ENCODE data around the gene PRDM8.

PRDM8 gene

DNA sequence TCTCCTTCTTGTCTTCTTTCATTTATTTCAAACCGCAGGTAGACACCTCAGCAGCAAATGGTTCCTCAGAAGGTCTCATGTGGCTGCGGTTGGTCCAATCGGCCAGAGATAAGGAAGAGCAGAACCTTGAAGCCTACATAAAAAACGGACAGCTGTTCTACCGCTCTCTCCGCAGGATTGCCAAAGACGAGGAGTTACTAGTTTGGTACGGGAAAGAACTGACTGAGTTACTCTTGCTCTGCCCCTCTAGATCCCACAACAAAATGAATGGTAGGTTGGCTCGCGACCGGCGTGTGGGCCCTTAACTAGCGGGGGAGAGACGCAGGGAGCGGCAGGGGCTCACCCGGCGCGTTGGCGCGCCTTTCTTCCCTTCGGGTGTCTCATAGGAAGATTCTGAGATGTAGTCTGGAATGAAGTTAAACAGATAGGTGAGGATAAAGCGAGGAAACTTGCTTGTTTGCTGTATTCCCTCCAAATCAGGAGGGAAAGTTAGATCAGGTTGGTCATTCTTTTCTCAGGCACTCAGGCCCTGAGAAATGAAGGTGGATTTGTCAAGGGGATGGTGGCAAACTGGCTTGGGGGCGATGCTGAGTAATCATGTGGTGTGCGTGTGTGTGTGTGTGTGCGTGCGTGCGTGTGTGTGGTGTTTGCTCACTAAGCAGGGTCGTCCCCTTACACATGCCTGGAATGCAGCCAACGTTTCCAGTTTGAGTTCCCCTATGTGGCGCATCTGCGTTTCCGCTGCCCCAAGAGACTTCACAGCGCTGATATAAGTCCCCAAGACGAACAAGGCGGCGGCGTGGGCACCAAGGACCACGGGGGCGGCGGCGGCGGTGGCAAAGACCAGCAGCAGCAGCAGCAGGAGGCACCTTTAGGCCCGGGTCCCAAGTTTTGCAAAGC is 4.2 kb downstream of the PRDM8 start:
- peak; percentile 54 for DNase-seq (ENCODE audit: low read depth)

DNA sequence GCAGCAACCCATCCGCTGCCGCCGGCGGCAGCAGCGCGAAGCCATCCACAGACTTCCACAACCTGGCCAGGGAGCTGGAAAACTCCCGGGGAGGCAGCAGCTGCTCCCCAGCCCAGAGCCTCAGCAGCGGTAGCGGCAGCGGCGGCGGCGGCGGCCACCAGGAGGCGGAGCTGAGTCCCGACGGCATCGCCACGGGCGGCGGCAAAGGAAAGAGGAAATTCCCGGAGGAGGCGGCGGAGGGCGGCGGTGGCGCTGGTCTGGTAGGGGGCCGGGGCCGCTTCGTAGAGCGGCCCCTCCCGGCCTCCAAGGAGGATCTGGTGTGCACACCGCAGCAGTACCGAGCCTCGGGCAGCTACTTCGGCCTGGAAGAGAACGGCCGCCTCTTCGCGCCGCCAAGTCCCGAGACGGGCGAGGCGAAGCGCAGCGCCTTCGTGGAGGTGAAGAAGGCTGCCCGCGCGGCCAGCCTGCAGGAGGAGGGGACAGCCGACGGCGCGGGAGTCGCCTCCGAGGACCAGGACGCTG is 4.9 kb downstream of the PRDM8 start:
- DNase-seq (ENCODE audit: low read depth) = peak; percentile 72

DNA sequence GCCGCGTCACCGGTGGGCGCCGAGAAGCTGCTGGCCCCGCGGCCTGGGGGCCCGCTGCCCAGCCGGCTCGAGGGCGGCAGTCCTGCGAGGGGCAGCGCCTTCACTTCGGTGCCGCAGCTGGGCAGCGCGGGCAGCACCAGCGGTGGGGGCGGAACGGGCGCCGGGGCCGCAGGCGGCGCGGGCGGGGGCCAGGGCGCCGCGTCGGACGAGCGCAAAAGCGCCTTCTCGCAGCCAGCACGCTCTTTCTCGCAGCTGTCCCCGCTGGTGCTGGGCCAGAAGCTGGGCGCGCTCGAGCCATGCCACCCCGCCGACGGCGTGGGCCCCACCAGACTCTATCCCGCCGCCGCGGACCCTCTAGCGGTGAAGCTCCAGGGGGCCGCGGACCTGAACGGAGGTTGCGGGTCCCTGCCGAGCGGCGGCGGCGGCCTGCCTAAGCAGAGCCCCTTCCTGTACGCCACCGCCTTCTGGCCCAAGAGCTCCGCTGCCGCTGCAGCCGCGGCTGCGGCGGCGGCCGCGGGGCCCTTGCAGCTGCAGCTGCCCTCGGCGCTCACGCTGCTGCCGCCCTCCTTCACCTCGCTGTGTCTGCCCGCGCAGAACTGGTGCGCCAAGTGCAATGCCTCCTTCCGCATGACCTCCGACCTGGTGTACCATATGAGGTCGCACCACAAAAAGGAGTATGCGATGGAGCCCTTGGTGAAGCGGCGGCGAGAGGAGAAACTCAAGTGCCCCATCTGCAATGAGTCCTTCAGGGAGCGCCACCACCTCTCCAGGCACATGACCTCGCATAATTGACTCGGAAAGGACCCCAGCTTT is 5.6 kb downstream of the PRDM8 start:
- peak; percentile 36 for DNase-seq (ENCODE audit: low read depth)

DNA sequence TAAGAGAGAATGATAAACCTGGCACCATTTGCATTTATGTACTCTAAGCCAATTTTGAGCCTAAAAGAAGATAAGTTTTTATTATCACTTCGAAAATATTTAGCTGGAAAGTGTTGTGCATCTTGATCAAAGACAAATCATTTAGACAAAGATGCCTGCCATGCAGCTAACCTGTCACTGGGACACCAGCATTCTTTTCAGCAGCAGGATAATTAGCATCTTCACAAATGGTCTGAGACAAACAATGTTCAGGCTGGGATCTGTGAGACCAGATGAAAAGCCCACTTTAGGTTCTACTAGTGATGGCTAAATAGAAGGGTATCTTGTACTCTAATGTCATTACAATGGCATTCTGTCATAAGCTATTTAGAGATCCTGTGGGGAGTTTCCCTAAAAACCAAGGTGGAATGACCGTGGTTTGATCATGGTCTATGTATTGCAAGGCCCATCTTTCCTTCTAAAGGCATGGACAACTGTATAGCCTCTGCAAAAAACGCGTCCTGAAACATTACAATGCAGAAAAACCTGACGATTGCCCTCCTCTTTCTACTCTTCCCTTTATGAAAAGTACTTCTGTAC is 7.2 kb downstream of the PRDM8 start:
- DNase-seq (ENCODE audit: low read depth) = no peak

DNA sequence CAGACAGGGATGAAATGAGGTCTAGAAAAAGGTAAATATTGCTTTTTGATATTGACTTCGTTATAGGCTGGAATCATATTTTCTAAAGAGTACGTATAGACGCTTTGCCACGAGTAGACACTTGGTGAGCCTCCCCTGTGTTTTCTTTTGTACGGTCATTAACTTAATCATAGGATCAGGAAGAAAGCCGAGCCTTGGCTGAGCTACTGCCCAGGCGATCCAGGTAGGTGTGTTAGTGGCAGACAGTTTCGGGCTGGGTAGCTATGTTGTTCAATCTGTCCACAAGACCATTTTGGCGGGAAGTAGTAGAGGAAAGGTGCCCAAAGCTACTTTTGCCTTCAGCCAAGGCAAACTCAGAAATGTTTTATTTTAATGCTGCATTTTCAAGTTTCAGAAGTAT is 8.8 kb downstream of the PRDM8 start:
- no peak for DNase-seq (ENCODE audit: low read depth)

DNA sequence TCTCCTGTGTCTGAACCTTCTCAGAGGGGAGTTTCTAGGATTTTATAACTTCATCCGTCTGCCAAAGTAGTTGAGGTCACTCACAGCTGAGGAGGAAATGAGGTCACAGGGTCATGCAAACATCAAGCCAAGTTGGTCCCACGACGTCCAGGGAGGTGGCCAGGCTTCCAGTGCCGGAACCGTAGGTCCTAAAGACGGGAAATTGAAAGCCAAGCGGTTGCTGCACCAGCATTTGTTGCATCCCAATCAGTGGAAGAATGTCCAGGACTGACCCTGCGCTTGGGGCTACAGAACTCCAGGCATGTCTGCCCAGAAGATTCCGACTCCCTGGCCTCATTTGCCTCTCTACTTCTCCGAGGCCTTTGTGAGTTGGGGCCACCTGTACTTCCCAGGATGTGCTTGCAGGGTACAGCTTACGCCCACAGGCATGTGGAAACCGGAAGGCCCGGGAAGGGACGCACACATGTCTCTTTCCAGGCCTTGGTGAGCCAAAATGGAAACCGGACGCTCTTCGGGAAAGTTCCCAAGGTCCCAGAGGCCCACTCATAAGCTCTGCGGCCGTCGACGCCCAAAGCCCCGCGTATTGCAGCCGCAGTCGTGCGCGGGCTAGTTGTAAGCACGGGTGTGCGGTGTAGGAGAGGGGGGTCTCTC is 9.3 kb downstream of the PRDM8 start:
- no peak for DNase-seq (ENCODE audit: low read depth)

DNA sequence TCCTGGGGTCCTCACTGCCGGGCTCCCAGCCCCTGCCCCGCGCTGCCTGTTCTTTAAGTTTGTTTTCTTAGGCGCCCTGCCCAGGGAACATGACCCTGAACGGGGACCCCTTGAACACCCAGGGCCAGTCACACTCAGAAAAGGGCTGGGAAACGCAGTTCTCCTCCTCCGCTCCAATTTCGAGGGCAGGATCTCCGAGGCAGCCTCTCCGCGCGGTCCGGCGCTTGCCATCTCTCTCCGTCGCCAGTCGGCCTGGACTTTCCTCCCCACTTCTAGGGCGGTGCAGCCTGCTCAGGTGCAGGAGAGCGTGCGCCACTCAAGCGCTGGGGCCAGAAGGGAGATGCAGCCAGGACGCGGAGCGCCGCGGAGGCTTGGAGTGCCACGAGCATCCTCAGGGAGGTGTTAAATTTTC is 9.9 kb downstream of the PRDM8 start:
- DNase-seq (ENCODE audit: low read depth) = no peak

DNA sequence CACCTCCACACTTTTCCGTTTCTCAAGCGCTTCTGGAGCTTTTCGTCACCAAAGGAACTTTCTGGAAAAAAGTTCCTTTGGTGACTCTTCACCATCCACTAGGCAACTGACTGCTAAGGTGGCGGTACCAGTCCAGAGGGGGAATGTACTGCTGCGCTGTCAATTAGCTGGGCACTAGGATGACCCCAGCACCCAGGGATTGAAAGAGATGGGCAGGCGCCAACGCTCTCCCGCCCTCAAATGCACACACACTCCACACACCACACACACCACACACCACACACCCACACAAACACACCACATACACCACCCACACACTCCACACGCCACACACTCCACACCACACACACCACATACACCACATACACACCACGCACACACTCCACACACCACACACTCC is 10.4 kb downstream of the PRDM8 start:
- DNase-seq (ENCODE audit: low read depth) = no peak

DNA sequence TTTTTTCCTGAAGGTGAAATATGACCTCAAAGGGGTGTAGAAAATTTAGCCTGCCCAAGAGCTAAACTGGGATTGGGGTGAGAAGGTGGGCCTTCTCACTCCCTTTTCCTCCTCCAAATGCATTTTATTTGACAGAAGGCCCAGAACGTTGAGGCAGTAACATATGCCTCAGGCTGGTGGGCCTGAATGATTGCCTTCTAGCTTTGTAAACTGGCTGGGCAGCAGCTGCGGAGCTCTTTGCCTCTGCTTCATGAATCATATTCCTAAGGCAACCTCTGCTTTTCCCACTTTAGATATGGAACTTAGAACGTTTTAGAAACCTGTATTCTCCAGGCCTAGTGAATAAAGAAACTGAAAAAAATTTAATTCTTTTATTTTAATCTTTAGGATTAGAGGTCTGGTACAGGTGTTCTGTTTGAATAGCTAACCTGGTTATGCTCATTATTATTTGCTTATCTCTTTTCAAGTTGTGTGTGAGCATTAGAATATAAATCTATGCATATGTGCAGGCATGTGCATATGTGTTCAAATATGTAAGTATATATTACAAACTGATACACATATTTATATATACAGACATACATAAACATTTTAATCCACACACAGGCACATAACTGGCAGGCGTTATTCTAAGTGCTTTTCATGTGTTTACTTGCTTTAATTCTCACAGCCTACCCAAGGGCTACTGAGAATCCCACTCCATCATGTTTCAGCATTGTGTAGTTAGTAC is 11.5 kb downstream of the PRDM8 start:
- DNase-seq (ENCODE audit: low read depth) = no peak

DNA sequence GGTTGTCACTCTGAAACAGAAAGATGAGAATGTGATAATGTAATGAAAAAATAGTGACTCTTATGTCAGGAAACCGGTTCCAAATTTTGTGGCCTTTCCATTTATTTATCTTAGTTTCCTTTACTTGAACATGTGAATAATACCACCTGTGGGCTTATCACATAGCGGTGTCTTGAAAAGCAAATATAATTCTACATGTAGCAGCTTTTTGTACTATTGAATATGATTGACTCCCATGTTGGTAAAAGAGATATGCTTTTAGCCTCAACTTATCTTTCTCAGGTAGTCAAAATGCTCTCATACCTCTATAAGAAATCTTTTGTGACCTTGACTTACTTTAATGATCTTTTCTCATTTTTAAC is 12.0 kb downstream of the PRDM8 start:
- no peak for DNase-seq (ENCODE audit: low read depth)

DNA sequence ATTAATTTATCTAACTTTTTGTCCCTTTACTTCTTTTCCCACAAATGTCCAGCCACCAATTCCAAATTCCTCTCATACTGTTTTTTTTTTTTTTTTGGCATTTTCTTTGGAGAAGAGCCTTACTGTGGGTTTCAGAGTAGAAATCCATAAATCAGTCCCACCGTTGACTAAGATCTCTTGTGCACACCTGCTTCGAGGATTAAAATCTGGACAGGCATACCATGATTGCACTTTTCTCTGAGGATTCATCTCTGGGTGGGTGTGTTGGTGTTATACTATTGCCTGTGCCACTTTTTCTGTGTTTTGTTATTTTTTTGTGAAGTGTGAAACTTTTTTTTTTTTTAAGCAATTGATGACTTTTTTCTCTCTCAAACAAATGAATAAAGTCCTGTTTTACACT is 13.2 kb downstream of the PRDM8 start:
- DNase-seq (ENCODE audit: low read depth) = no peak

DNA sequence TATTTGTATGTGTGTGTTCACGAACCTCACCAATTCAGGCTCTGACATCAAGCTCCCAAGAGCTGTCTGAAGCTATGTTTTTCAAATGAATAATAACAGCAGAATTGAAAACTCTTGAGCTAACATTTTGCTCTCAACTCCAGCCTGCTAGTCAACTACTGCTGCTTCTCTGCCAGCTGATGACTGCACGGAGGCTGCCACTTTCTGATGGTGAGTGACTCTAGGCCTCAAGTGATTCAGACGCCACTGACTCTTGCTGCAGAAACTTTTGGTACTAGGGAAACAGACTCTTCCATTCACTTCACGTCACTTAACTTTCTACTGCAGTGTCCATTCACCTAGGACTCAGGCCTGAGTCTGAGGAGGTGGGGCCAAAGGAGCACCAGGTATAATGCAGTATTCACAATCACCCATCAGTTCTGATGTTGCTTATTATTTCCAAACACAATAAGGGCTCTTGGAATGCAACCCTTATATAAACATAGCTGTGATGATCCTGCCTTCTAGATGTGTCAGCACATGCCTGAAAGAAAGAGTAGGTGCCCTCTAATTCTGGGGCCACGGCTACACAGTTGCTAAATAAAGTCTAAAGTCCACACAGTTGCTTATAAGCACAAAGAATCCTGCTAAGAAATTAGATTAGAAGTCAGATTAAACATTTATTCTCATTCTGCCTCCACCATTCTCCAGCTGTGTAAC is 16.0 kb downstream of the PRDM8 start:
- no peak for DNase-seq (ENCODE audit: low read depth)

DNA sequence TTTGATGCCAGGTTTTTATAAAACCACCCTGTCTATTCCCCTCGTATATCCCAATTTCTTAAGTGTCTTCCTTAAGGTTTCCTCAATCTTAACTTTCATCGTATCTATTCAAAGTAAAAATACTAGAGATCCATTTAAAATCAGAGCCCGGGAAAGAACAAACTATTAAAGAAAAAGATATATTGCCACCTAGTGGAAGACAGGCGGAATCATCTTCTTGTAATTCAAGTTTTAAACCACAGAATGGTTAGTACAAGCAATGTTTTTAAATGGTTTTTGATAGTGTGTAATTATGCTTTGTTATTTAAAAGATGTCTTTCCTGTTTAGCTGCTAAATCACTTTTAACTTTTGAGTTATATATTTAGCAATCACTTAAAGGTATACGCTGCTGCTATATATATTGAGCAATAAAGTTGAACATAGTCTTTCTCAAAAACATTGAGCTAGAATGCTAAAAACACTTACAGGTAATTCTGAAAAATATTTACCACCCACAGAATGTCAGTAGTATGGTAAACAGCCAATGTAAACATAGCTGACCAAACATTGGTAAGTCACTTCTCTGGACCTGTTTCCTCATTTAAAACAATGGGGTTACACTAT is 18.2 kb downstream of the PRDM8 start:
- DNase-seq (ENCODE audit: low read depth) = no peak

DNA sequence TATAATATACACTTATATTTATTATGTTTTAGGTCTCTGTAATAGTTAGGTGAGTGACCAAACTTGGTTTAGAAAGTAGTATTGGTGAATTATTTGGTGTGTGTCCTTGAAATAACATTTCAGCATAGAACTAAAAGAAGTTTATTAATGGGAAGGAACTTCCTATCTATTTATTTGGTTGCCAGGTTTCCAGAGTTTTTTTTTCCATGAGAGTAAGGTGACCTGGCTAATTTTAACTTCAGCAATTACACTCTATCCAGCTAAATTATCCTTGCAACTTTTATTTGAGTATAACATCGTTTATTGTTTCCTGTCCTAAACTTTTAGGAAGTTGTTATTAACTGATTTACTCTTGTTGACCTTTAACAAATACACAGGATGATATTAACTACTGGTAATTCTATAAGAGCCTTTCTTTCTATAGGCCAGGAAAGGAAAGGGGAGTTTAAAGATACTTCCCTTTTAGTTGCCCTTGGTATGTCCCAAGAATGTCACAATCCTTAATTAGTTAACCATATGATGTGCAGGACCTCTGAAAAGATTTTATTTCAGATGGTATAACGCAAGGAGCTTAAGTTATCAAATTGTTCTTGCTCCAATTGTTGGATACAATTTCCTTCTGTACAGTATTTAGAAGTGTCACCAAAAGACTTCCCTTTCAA is 18.9 kb downstream of the PRDM8 start:
- DNase-seq (ENCODE audit: low read depth) = no peak

DNA sequence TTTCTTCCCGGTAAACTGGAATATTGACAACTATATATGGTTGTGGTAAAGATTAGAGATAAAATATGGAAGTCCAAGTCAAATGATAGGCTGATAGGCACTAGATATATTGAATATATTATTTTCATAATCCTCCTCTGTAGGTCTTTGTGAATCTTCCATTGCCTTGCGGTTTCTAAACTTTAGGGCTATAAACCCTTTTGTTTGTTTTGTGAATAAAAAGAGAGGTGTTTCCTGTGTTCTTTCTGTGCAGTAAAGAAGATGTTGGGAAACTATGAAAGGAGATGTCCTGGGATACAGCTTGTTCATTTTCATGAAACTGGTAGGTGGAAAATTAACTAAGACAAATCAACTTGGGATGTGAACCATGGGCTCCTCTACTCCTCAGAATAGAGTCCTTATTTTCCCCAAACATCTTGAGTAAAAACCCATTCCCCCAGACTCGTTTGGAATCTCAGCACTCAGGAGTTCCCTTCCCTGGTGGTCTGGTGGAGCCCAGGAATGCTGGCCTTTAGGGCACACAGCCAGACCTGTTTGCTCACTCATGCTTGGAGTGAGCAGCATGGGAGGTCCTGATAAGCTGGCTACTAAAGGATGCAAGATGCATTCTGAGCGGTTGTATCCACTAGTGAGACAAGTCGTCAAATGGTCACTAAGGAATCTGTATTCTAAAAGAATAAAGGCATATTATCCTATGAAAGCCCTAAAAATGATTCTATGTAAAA is 22.2 kb downstream of the PRDM8 start:
- DNase-seq (ENCODE audit: low read depth) = no peak

DNA sequence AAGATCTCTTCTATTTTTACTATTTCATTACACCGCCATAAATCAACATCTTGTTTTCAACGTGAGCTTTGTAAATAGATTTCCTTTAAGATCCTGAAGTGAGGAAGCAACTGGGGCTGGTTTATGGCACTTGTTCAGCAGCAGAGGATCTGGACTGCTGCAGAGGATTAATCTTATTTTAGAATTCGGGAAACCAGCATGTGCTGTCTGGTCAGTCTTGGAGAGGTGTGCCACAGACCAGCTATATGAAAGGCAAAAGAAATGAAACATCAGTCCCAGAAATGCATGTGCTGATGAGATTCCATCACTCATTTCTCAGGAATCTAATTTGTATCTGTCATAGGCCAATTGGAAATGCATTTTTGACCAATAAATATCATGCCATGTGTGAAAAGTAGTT is 23.4 kb downstream of the PRDM8 start:
- no peak for DNase-seq (ENCODE audit: low read depth)

DNA sequence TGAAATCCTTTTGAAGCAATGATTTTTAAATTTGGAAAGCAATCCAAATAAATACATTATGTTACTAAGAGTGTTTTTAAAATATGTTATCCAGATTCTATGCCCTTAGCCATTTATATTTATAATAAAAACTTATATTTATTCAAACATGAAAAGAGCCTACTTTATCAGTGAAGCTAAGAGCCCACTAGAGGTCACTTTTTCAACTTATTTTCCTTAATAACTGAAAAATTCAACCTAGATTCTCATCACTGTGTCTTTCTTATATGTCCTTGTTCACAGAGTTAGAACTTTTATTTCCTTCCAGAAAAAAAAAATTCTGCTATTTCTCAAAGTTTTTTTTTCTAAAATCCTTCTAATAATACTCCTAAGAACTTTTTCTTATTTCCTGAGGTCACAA is 23.9 kb downstream of the PRDM8 start:
- no peak for DNase-seq (ENCODE audit: low read depth)

DNA sequence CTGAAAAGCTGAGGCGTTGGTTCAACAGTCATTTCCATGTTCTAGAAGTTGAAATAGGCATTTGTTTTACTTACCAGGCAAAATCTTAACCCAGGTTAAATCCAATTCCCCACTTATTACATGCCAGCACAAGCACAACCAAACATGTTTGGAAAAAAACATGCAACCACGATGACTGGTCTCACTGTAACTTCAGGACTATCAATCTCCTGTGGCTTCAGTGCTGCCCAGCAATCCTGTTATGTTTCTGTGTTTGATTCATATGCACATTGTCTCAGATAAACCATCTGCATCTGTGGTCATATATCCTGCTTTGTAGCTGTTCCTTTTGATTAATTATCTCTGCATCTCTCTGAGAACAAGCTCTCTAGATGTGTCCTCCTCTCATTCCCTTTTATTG is 28.3 kb downstream of the PRDM8 start:
- no peak for DNase-seq (ENCODE audit: low read depth)

DNA sequence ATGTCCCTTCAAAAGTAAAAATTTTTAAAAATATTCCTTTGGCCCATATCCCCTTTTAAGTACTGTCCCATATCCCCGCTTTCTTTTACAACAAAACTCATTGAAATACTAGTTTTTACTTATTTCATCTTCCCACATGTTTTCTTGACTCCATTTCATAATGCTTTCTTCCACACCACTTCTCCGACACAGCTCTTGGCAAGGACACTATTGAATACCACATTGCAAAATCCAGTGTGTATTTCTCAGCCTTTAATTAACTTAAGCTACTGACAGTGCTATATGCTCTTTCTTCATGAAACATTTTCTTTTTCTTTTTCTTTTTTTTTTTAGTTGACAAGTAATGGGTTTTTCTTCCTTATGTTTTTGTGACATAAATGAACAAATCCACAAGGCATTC is 28.8 kb downstream of the PRDM8 start:
- no peak for DNase-seq (ENCODE audit: low read depth)
